HG02943 (cell line): ENCODE results near the gene GALNT18.

Source experiments
- ATAC-seq: cut with Tn5 transposase; IDR thresholded peaks from one replicate; pipeline ENCODE4 v1.9.1; 2021; ENCODE audit warnings: mild to moderate bottlenecking, low read depth, moderate library complexity; ENCODE audit not compliant: unreplicated experiment

GALNT18 gene

GRCh38 chr11:11444027-11444803 lies 177.6 kb downstream of the GALNT18 start:
- ATAC-seq: no peak

- ATAC-seq: no peak
These were observed 179.0 kb downstream of the GALNT18 start for GRCh38 chr11:11442791-11443190.

GRCh38 chr11:11441516-11441915 lies 180.3 kb downstream of the GALNT18 start:
- no peak for ATAC-seq

- no peak for ATAC-seq
These were observed 180.7 kb downstream of the GALNT18 start for GRCh38 chr11:11441091-11441490.

- no peak for ATAC-seq
These were observed 181.7 kb downstream of the GALNT18 start for GRCh38 chr11:11440144-11440543.

GRCh38 chr11:11439591-11439990 lies 182.2 kb downstream of the GALNT18 start:
- no peak for ATAC-seq

GRCh38 chr11:11436715-11437313 lies 185.0 kb downstream of the GALNT18 start:
- ATAC-seq: no peak

- ATAC-seq: no peak
These were observed 186.2 kb downstream of the GALNT18 start for GRCh38 chr11:11435635-11436034.

- no peak for ATAC-seq
These were observed 187.8 kb downstream of the GALNT18 start for GRCh38 chr11:11433960-11434359.

- no peak for ATAC-seq
These were observed 189.0 kb downstream of the GALNT18 start for GRCh38 chr11:11432621-11433319.

GRCh38 chr11:11430431-11430830 lies 191.4 kb downstream of the GALNT18 start:
- no peak for ATAC-seq

GRCh38 chr11:11428714-11429113 lies 193.1 kb downstream of the GALNT18 start:
- ATAC-seq: no peak

GRCh38 chr11:11427542-11427941 lies 194.3 kb downstream of the GALNT18 start:
- ATAC-seq: no peak

GRCh38 chr11:11427140-11427539 lies 194.7 kb downstream of the GALNT18 start:
- ATAC-seq: no peak

- ATAC-seq: no peak
These were observed 195.4 kb downstream of the GALNT18 start for GRCh38 chr11:11426226-11426952.

GRCh38 chr11:11425806-11426205 lies 196.0 kb downstream of the GALNT18 start:
- no peak for ATAC-seq

GRCh38 chr11:11424688-11425087 lies 197.1 kb downstream of the GALNT18 start:
- ATAC-seq: no peak

GRCh38 chr11:11422411-11423128 lies 199.2 kb downstream of the GALNT18 start:
- ATAC-seq: no peak

- ATAC-seq: no peak
These were observed 200.3 kb downstream of the GALNT18 start for GRCh38 chr11:11421509-11421908.

GRCh38 chr11:11420899-11421285 lies 200.9 kb downstream of the GALNT18 start:
- no peak for ATAC-seq
